Measurements from ENCODE around the gene SUN1.
"Not testable (repeated sequence)": the region's sequence is repeated elsewhere in the genome, so short reads cannot be mapped to it uniquely, and the experiment has no call there.

SUN1 gene

GRCh38 chr7:833601-834258 is 1.5 kb downstream of the SUN1 start:
- no peak for DNase-seq (ENCODE audit: low spot score)

GRCh38 chr7:834277-834676 is 2.0 kb downstream of the SUN1 start:
- no peak for DNase-seq (ENCODE audit: low spot score)

- DNase-seq (ENCODE audit: low spot score) = no peak
Measured at GRCh38 chr7:835021-835420, 2.7 kb downstream of the SUN1 start.

- no peak for DNase-seq (ENCODE audit: low spot score)
Measured at GRCh38 chr7:835485-836401, 3.5 kb downstream of the SUN1 start.

- DNase-seq (ENCODE audit: low spot score) = peak; percentile 52
Measured at GRCh38 chr7:836429-836828, 4.2 kb downstream of the SUN1 start.

- DNase-seq (ENCODE audit: low spot score) = no peak
Measured at GRCh38 chr7:837001-837400, 4.7 kb downstream of the SUN1 start.

GRCh38 chr7:840001-840600 is 7.8 kb downstream of the SUN1 start:
- DNase-seq (ENCODE audit: low spot score) = no peak

- DNase-seq (ENCODE audit: low spot score) = no peak
Measured at GRCh38 chr7:841943-842342, 9.7 kb downstream of the SUN1 start.

- no peak for DNase-seq (ENCODE audit: low spot score)
Measured at GRCh38 chr7:842431-843031, 10.3 kb downstream of the SUN1 start.

GRCh38 chr7:843230-843629 is 11.0 kb downstream of the SUN1 start:
- DNase-seq (ENCODE audit: low spot score) = no peak

GRCh38 chr7:844043-844442 is 11.8 kb downstream of the SUN1 start:
- DNase-seq (ENCODE audit: low spot score) = no peak

GRCh38 chr7:844514-844913 is 12.2 kb downstream of the SUN1 start:
- no peak for DNase-seq (ENCODE audit: low spot score)

GRCh38 chr7:845091-845490 is 12.8 kb downstream of the SUN1 start:
- DNase-seq (ENCODE audit: low spot score) = no peak

GRCh38 chr7:845731-846130 is 13.5 kb downstream of the SUN1 start:
- no peak for DNase-seq (ENCODE audit: low spot score)

- not testable (repeated sequence) for DNase-seq (ENCODE audit: low spot score)
Measured at GRCh38 chr7:846958-847650, 14.8 kb downstream of the SUN1 start.

- DNase-seq (ENCODE audit: low spot score) = not testable (repeated sequence)
Measured at GRCh38 chr7:847728-848127, 15.5 kb downstream of the SUN1 start.

GRCh38 chr7:849145-849544 is 16.9 kb downstream of the SUN1 start:
- DNase-seq (ENCODE audit: low spot score) = no peak

GRCh38 chr7:849781-850180 is 17.5 kb downstream of the SUN1 start:
- DNase-seq (ENCODE audit: low spot score) = no peak

- no peak for DNase-seq (ENCODE audit: low spot score)
Measured at GRCh38 chr7:851204-851603, 18.9 kb downstream of the SUN1 start.

- no peak for DNase-seq (ENCODE audit: low spot score)
Measured at GRCh38 chr7:853366-854117, 21.3 kb downstream of the SUN1 start.

GRCh38 chr7:854118-854775 is 22.0 kb downstream of the SUN1 start:
- no peak for DNase-seq (ENCODE audit: low spot score)

Measured in GM03348 (cell line).